ENCODE results near the gene AFDN.

Gene AFDN

DNA sequence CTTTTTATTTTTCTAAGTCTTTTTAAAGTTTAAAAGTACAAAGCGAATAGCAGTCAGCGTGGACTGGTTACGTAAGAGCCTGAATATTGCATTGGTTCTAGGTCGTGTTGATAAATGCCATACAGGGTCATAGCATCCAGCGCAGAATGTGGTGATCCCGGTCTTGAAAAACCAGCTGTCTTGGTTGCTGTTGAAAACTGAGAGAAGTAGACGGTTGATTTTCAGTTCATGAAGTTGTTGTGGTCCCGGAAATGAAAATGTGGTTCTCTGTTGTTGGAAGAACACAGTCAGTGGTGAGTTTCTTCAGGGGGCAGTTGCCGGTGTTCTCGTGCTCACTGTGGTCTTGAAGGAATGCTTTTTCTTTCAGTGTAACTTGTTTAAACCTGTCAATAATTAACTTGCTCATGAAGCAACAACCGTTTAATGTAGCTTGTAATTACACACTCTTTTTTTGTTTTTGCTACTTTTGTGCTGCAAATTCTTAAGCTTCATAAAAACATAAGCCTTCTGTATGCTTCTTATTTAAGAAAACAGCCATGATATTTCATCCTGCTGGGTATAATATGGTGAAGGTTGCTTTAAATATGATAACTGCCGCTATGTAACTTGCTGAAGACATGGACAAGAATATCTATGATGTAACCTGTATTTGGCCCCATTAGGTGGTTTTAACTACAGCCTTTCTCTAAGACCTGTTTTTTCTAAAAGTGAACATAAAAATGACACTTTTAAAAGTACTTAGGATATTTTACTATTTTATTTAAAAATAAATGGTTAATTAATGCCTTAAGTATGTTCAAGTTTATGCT is 106.0 kb downstream of the AFDN start:
- DNase-seq = no peak

DNA sequence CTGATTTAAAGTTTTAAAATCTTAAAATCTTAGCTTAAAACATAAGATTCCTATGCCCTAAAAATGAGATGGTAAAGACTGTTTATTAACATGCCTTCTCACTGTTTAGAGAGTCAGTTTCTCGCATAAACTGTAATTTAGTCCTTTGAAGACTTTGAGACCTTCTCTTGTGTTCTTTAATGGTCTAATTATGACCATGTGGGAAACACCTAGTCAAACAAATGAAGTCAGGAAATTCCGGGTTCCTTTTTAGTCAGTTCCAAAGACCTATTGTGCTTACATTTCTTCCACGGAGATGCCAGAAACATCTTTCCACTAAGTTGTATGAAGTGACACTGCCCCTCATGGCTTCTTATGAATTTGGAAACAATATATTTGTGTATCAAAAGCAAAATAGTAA is 106.6 kb downstream of the AFDN start:
- DNase-seq = no peak

DNA sequence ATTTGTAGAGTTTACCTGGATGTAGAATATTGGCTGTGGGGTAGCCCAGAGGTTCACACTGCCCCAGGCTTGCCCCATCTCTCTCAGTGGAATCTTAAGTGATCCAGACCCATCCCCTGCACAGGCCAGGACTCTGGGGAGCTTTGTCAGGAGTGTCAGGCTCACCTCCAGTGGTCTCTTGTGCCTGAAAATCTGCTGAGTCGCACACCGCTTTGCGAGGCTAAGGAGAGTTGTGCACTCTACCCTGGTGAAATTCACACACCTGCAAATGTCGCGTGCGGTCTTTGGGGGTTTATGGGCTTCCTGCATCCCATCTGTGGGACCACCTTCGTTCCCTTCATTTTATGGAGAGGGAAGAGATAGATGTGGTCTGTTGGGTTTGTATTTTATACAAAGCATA is 107.1 kb downstream of the AFDN start:
- DNase-seq = no peak

DNA sequence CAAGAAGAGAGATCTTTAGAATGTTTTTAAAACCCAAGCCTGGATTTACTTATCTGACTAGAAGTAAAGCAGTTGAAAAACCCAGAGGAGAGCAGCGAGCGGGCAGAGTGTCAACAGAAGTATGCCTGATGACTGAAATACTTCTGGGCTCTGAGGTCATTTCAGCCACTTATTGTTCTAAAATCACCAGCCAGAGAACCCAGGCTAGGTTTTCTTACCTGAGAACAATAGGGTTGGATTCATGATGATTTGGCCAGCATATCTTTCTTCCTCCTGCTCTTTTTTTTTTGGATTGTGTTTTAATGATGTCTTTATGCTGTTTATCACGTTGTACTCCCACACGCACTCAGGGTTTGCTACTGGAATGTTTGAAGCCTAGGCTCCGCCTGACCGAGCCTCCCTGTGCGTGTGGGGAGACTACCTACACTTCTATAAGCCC is 107.7 kb downstream of the AFDN start:
- DNase-seq = no peak

- no peak for DNase-seq
Observed at GRCh38 chr6:167936051-167936450, 109.3 kb downstream of the AFDN start.

DNA sequence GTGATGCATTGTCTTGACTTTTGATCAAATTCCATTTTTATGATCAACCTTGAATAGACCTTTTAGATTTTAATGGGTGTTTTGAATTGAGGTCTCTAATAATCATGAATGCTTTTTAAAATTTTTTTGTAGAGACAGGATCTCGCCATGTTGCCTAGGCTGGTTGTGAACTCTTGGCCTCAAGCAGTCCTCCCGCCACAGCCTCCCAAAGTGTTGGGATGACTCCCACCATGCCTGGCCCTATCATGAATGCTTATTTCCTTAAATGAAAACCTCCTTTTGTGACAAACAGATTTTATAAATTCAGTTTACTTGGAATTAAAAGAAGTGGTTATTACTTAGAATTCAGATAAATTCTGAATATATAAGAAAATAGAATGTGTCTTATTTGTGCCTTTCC is 110.6 kb downstream of the AFDN start:
- DNase-seq = no peak

GRCh38 chr6:167937948-167938911 is 111.5 kb downstream of the AFDN start:
- DNase-seq = no peak

- DNase-seq = no peak
Observed at GRCh38 chr6:167941822-167942221, 115.1 kb downstream of the AFDN start.

DNA sequence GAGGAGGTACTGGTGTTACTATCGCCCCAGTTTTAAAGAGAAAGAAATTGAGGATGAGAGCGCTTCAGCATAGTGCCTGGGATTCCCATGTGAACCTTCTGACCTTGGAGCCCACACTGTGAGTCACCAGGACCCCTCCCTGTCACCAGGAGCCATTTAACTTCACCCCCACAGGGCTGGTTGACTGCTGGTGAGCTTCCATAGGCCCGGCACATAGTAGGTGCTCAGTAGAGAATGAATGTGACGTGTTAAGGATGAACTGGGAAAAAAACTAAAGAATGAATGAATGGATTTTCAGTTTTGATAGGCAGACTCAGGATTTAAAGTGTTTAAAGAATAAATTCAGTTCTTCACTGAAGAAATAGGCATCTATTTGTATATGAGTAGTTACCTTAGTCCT is 117.4 kb downstream of the AFDN start:
- no peak for DNase-seq

DNA sequence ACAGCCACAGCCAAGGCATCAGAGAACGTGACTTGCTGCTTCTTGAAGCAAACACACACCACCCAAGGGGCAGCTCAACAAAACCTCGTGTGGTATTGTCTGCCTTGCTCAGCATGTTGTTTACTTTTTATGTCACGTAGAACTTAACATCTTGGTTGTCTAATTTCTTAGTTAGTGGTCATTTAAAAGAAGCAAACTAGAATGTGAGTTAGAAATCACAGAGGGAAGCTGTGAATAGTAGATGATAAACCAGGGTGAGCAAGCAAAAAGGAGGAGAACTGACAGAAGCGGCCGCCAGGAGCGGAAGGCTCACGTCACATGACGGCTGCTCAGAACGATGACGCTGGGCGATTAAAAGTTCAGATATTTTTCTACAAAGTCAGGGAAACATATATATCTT is 119.3 kb downstream of the AFDN start:
- no peak for DNase-seq

DNA sequence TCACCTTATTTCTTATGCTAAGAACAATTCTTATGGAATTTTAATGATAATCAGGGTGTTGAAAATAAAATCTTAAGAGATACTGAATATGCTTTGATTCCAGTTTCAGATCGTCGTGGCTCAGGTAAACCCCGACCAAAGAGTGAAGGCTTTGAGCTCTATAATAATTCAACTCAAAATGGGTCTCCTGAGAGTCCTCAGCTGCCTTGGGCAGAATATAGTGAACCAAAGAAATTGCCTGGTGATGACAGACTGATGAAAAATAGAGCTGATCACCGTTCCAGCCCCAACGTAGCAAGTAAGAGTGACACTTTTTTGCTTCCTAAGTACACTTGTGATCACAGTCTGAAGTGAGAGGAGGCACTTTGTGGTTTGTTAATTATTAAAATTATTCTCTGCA is 119.9 kb downstream of the AFDN start:
- DNase-seq = no peak

GRCh38 chr6:167947716-167948115 is 121.0 kb downstream of the AFDN start:
- no peak for DNase-seq

- DNase-seq = no peak
Observed at GRCh38 chr6:167948716-167949115, 122.0 kb downstream of the AFDN start.

- DNase-seq = no peak
Observed at GRCh38 chr6:167949121-167949684, 122.5 kb downstream of the AFDN start.

- no peak for DNase-seq
Observed at GRCh38 chr6:167951781-167952511, 125.2 kb downstream of the AFDN start.

- DNase-seq = no peak
Observed at GRCh38 chr6:167952512-167952859, 125.8 kb downstream of the AFDN start.

DNA sequence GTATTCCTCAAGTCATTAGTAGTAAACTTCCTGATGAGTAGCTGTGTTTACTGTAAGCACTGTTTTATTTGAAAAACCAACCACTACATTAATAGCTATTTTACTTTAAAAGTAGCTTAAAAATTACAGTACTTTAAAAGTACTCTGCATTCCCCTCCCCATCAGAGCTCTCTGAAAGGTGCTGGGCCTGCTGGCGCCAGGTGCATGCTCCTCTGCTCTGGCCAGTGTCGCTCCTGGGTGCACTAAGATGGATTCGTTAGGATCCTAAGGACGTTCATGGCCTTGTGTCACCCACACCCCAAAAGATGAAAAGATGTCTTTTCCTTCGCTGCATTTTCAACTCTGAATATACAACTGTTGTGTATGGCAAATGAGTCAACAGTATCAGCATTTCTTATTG is 126.8 kb downstream of the AFDN start:
- DNase-seq = no peak

DNA sequence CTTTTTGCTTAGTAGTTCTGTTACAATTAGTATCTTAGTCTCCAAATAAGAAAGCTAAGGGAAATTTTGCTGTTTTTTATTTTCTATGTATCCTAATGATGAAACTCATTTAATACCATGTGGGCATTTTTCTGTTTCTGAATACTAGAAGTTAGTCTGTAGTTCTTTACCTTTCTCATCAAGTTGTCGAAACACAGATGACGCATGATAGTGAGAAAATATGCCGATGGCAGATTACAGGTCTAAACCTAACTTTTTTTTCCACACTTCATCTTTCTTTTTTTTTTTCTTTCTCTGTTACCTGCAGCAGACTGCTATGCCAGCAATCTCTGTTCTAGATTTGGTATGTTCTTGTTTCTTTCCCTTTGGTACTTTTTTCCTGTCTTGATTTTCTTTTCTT is 127.4 kb downstream of the AFDN start:
- no peak for DNase-seq

DNA sequence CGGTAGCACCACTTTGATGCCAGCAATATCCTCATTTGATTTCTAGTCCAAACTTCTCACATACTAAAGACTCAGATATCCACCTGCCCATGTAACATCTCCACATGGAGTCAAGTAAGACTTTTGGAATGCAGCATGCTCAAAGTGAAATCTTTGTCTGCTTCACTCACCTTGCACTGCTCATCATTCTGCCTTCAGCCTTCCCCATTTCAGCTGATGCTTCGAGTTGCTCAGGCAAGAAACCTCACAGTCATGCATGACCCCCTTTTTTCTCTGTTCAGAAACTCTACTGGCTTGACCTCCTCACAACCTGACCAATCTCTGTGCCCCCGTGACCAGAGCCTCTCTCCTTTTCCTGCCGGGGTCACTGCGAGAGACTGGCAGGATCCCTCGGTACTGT is 129.8 kb downstream of the AFDN start:
- DNase-seq = no peak

DNA sequence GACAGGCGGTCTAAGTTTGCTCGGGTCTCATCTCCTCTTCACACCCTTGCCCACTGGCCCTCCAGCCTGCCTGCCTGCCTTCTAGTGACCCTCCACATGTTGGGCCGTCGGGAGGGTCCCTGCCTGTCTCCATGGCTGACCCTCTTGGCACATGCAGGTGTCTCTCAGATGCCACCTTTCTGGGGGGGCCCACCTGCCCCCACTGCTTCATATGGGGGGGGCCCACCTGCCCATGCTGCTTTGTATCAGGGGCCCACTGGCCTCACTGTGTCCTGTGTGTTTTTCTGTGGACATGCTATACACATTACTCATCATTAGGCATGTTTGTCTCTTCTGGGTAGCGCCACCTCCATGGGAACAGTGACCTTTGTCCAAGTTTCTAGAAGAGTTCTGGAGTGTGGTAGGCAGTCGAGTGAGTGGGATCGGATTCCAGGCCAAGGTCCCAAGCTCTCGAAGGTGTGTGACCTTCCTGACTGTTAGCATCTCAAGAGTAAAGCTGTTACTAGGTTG is 130.3 kb downstream of the AFDN start:
- DNase-seq = no peak

DNA sequence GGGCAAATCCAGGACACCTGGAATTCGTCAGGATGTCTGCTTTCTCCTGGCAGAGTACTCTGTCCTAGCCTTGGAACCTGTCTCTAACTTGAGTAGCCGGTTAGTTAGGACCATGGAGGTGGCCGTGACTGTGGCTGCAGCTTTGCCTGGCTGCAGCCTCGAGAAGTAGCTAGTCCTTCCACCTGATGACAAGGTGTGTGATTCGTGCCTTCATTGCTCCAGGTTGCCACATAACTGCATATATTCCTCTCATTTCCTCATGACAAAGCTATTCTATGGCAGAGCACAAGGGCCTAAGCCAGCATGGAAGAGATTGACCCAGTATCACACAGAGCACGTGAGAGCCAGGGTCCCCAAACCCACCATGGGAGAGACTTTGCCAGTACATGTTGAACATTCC is 130.9 kb downstream of the AFDN start:
- no peak for DNase-seq

- no peak for DNase-seq
Observed at GRCh38 chr6:167960579-167960978, 133.9 kb downstream of the AFDN start.

DNA sequence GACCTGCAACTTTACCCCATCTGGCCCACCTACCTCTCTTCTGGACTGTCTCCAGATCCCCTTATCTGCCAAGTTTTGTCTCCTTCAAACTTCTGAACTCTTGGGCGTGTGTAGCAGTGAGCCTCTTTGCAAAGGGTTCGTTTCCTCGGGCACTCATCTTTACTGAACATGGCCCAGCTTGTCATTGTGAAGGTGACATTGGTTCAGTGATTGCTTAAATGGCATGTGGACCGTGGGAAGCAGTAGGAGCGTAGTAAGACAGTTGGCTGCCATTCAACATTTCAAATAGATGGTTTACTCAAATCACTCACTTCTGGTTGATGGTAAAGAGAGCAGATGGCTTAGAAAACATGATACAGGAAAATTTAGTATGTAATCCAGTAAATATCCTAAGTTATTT is 136.0 kb downstream of the AFDN start:
- DNase-seq = no peak
